SK-MEL-5 (cell line): ENCODE data around the gene PURB. TPM values are rescaled to one million over a fixed set of nuclear protein-coding genes. Genes with fewer than 3 reads are reported as not detected.
"Not testable (repeated sequence)": the region's sequence is repeated elsewhere in the genome, so short reads cannot be mapped to it uniquely, and the experiment has no call there.

Source experiments
- DNase-seq: peaks from one replicate; pipeline ENCODE4 v3.0.0-alpha.2; 2016; ENCODE audit warnings: low read depth, low spot score
- in situ Hi-C: cut with HindIII; loops from 2 replicates; pipeline ENCODE4 v1.10.0; 2016; ENCODE audit warnings: low sequenced_read_pairs, high pct_unique_total_duplicates, low pct_unique_long_range_greater_than_20kb
- total RNA-seq: library from RNA; depleted of rRNA; stranded (reverse); fragments of >200 nt; shearing (Covaris generic); gene quantifications from 2 replicates; pipeline ENCODE4 v1.2.3, GENCODE V29; 2014; rRNA removed

PURB gene
- total RNA-seq, 1 experiment from 2014 or later, result 23.4 TPM

GRCh38 chr7:44842675-44843074 is 42.7 kb downstream of the PURB start:
- DNase-seq, in situ Hi-C loops: not testable (repeated sequence)

GRCh38 chr7:44838751-44839150 is 46.6 kb downstream of the PURB start:
- no peak for DNase-seq
- in situ Hi-C loops, result no loop called here

- DNase-seq, result no peak
- in situ Hi-C loops, result no loop called here
These were observed 57.8 kb downstream of the PURB start for GRCh38 chr7:44827567-44827966.

Other genes starting within 250 kb of the PURB start
- 5.3 and 5.4 TPM in 2 replicates for gene ZMIZ2, start 136.7 kb downstream of the PURB start, total RNA-seq
- gene PPIA, start 88.8 kb downstream of the PURB start, total RNA-seq, result 8,852 and 9,543 TPM in 2 replicates
- 238 TPM in 2 replicates for gene H2AZ2, start 37.4 kb downstream of the PURB start, total RNA-seq
- 0.03 and 0.26 TPM in 2 replicates for gene MYO1G, start 93.5 kb upstream of the PURB start, total RNA-seq
- 29.0 and 30.0 TPM in 2 replicates for gene CCM2, start 114.7 kb upstream of the PURB start, total RNA-seq
- 0.05 and 0.16 TPM in 2 replicates for gene NACAD, start 203.4 kb upstream of the PURB start, total RNA-seq
- gene TBRG4, start 226.2 kb upstream of the PURB start, total RNA-seq, result 277 and 292 TPM in 2 replicates